Fibroblast of villous mesenchyme (primary cell): ENCODE measurements around the gene ZNF613. TPM values are rescaled to one million over a fixed set of nuclear protein-coding genes. Genes with fewer than 3 reads are reported as not detected.
"Not testable (repeated sequence)": the region's sequence is repeated elsewhere in the genome, so short reads cannot be mapped to it uniquely, and the experiment has no call there.

Source experiments
- DNase-seq: peaks from one replicate; pipeline ENCODE4 v3.0.0-alpha.2; 2010; ENCODE audit warnings: low read depth
- H3K4me3 ChIP-seq: 2 replicates; pipeline ENCODE4 v1.5.1; 2011; ENCODE audit warnings: low read depth, mild to moderate bottlenecking, low read length
- CTCF ChIP-seq: IDR thresholded peaks from 2 replicates; pipeline ENCODE4 v1.5.1; 2012; ENCODE audit warnings: low read depth, mild to moderate bottlenecking, low read length; ENCODE audit not compliant: insufficient read depth
- total RNA-seq: library from RNA; depleted of rRNA; stranded (reverse); fragments of >200 nt; gene quantifications from 2 replicates; pipeline ENCODE4 v1.2.3, GENCODE V29; 2012

ZNF613 gene
- total RNA-seq, 1 donor = 10.8 TPM

- H3K4me3 ChIP-seq = no peak overlapping the region
- no peak for DNase-seq
- no peak for TF ChIP-seq CTCF
These were observed 25.4 kb upstream of the ZNF613 start for GRCh38 chr19:51901860-51902259.

- TF ChIP-seq CTCF = no peak
These were observed 24.1 kb upstream of the ZNF613 start for GRCh38 chr19:51903192-51903591.

GRCh38 chr19:51904331-51905165 lies 22.7 kb upstream of the ZNF613 start, which contains the start of gene ZNF649:
Gene ZNF649 (minus strand): TSS chr19:51905017. CDS start chr19:51900107, 4,910 bp downstream.
- peak; percentile 20 for TF ChIP-seq CTCF
- H3K4me3 ChIP-seq = peak within 1 kb of the TSS; percentile 91
- peak; percentile 84 for DNase-seq

More at GRCh38 chr19:51903192-51903591, 24.1 kb upstream of the ZNF613 start:
- DNase-seq = no peak
- H3K4me3 ChIP-seq = no peak overlapping the region

GRCh38 chr19:51905206-51905605 lies 22.1 kb upstream of the ZNF613 start:
- DNase-seq = no peak
- no peak for TF ChIP-seq CTCF
- H3K4me3 ChIP-seq = no peak overlapping the region

- not testable (repeated sequence) for H3K4me3 ChIP-seq, DNase-seq
These were observed 21.6 kb upstream of the ZNF613 start for GRCh38 chr19:51905639-51906038.

GRCh38 chr19:51906108-51906507 lies 21.2 kb upstream of the ZNF613 start:
- H3K4me3 ChIP-seq, DNase-seq: not testable (repeated sequence)

GRCh38 chr19:51907981-51908380 lies 19.3 kb upstream of the ZNF613 start:
- not testable (repeated sequence) for H3K4me3 ChIP-seq, DNase-seq

GRCh38 chr19:51915324-51915867 lies 11.9 kb upstream of the ZNF613 start:
- no peak for DNase-seq
- no peak overlapping the region for H3K4me3 ChIP-seq
- TF ChIP-seq CTCF = no peak
